Posterior vena cava (tissue), 2 donors: ENCODE results near the gene XPO6. TPM values are rescaled to one million over a fixed set of nuclear protein-coding genes. Genes with fewer than 3 reads are reported as not detected.
A peak's percentile ranks its signal among the peaks of the same experiment; 100 is the strongest.

ENCODE experiments used
- DNase-seq: peaks from one replicate; pipeline ENCODE4 v3.0.0-alpha.2; 2020; ENCODE audit warnings: low spot score
- intact Hi-C, 2 donors: fragments of 100-400 bp; cut with DNase I; formaldehyde crosslinking; loops; one replicate each; pipeline versions ENCODE4 v1.14.1 to v1.14.2; 2022 to 2023
- total RNA-seq, 2 donors: library from RNA; stranded (reverse); fragmentation: NEBNext Ultra II Directional; extraction: Animal tissue kit (Norgen Biotek cat#: 25700); gene quantifications; one replicate each; pipeline ENCODE4 v1.2.1, GENCODE V29; 2021
- donor health status: DM: yes; HTN: yes; CAD: no.
- donor health status: DM: yes; HTN: yes; CAD: no.

The XPO6 gene
- total RNA-seq, 2 donors from 2014 or later = 86.9 to 99.7 TPM

DNA sequence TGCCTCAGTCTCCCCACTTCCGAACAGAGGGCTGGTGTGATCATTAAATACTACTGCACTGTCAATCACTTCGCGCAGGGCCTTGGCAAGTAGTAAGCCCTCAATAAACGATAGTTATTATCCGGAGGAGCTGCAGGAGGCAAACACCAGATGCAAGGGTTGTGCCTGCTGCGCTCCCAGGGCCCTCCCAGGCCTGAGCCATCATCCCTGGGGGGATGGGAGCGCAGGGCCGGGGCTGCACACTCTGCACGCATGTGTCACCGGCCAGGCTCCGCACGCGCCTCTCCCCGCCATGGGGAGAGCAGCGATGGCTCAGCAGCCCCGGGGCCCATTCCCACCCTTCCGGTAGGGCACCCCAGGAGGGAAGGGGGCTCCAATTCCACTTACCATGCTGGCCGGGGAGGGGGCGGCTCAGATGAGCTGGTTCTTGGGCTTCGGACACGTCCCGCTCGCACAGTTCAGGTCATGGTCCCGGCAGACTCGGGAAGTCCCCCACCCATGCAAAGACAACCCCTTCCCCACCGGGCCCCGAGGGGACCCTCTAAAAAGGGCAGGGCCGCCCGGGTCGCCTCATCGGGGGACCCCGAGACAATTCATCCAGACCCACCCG, 681 bp downstream of the XPO6 start:
- intact Hi-C loops = no loop called here
- DNase-seq = peak; percentile 94

DNA sequence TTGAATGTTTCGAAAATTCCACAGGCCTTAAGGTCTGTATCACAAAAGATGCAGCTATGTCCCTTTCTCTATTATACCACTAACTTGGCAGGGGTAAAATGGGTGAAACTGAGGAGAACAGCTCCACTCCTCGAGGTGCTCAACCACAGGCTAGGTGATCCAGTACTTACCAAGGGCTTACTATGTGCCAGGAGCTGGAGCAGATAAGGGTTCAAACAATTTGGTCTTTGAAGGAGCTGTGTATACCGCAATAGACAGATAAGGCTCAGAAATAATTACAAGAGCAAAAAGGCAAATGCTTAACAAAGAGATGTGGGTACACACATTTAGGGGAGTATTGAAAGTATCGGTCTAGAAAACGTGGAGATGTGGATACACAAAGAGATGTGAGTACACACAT, 1.5 kb downstream of the XPO6 start:
- no peak for DNase-seq
- intact Hi-C loops = no loop called here

DNA sequence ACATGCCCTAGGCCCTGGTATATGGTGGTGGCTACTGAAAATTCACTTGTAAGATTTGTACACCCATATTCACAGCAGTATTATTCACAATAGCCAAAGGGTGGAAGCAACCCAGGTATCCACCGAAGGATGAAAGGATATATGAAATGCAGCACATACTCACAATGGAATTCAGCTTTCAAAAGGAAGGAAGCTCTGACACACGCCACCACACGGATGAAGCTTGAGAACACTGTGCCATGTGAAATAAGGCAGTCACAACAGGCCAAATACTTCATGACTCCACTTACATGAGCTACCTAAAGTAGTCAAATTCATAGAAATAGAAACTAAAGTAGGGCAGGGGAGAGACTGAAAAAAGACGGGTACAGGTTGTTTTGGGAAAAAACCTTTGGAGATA, 2.9 kb downstream of the XPO6 start:
- no peak for DNase-seq
- intact Hi-C loops = loop anchor here in 1 of 2 donors (10.0 kb wide), 1 partner anchor 74 kb away; no protein-coding TSS in a partner anchor

DNA sequence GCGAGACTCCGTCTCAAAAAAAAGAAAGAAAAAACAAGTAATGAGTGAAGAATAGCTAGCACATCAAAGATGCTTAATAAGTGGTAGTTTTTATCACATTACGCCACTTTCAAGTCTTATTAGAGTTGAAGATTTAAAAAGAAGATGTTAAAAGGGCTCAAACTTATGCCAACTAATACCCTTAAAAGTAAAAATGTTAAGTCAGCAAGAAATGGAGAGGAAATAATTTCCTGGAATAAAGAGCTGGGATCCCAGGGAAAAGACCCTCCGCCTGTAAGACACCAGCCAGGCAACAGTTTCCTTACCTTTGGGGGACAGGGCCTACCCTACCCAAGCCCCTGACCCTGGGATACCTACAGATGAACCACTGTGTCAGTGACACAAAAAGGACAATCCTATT, 3.6 kb downstream of the XPO6 start:
- DNase-seq = no peak
- intact Hi-C loops = loop anchor here in 1 of 2 donors (10.0 kb wide), 1 partner anchor 73 kb away; no protein-coding TSS in a partner anchor

DNA sequence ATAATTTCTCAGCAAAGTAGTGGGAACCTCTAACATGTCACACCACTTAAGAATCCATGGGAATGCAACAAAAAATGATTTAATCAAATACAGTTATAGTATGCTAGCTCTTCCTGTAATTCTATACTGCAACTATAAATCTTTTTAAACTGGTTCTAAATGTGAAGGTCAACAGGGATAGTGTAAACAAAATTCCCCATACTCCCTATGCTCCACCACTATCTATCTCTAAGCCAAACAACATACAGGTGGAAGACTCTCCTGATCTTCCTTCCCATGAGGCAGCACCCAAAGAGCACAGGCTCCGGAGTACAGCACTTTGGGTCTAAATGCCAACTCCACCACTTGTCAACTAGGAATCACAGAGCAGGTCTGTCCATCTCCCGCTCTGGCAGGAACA, 4.4 kb downstream of the XPO6 start:
- intact Hi-C loops = loop anchor here in 1 of 2 donors (10.0 kb wide), 1 partner anchor 73 kb away; no protein-coding TSS in a partner anchor
- DNase-seq = no peak

DNA sequence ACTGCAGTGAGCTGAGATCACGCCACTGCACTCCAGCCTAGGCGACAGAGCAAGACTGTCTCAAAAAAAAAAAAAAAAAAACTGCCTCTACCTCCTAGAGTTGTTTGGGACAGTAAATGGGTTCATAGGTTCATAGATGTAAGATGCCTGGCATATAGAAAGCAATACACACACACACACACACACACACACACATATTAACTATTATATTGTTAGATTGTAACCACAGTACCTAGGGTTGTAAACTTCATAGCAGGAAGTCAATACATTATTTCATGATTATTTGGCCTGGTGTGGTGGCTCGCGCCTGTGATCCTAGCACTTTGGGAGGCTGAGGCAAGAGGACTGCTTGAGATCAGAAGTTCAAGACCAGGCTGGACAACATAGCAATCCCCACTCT, 5.8 kb downstream of the XPO6 start:
- no peak for DNase-seq
- intact Hi-C loops = loop anchor here in 1 of 2 donors (10.0 kb wide), 1 partner anchor 71 kb away; no protein-coding TSS in a partner anchor

DNA sequence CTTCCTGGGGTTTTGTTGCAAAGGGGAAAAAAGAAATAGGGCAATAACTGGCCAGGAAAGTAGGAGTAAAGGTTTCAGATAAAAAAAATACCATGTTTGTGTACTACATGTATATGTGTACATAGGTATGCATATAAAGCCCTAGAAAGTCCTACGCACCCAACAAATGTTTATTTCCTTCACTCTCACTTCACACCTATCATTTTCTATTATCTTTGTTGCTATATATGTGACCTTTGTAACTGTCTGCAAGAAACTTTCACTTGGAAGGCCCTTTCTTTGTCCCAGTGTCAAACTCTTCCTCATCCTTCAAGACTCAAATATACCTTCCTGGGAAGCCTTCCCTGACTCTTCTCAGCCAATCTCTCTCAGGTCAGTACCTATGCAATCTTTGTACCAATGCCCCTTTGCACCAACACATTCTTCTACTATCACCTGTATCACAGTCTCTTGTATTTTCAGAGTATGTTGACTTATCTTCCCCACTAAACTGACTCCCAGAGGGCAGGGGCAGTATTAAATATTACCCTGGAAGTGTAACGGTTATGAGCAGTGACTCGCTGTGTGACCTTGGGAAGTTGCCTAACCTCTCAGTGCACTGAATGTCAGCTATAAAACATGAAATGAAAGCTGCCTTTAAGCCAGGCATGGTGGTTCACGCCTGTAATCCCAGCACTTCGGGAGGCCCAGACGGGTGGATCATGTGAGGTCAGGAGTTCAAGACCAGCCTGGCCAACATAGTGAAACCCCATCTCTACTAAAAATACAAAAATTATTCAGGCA, 6.5 kb downstream of the XPO6 start:
- intact Hi-C loops = loop anchor here in 1 of 2 donors (10.0 kb wide), 1 partner anchor 71 kb away; no protein-coding TSS in a partner anchor
- no peak for DNase-seq

DNA sequence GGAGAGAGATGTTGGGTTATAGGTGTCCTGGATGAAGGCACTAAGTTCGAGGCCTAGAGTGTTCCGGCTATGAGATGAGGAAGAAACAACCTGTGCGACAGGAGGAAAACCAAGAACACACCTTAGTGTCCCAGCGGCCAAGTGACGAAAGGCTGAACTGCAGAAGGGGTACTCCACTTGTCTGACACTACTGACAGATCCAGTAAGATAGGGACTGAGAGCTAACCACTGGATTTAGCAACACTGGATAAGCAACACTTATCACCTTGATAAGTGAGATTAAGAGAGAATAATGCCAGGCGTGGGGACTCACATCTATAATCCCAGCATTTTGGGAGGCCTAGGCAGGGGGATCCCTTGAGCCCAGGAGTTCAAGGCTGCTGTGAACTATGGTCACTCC, 7.1 kb downstream of the XPO6 start:
- DNase-seq = no peak
- intact Hi-C loops = loop anchor here in 1 of 2 donors (10.0 kb wide), 1 partner anchor 70 kb away; no protein-coding TSS in a partner anchor

DNA sequence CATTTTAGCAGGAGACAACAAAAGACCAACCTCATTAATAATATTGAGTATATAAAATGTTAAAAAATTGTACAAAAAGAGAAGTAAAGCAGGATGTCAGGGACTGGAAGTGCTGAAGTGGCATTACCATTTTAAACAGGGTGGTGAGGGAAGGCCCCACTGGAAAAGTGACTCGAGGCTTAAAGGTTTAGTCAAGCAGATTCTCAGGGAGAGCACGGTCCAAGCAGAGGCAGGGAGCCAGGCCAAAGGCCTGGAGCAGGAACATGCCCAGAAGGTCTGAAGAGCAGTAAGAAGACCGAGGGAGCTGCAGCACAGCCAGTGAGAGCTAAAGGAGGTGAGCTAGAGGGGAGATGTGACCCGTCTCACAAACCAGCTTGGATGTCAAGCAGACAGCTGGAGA, 7.6 kb downstream of the XPO6 start:
- intact Hi-C loops = loop anchor here in 1 of 2 donors (10.0 kb wide), 1 partner anchor 69 kb away; no protein-coding TSS in a partner anchor

DNA sequence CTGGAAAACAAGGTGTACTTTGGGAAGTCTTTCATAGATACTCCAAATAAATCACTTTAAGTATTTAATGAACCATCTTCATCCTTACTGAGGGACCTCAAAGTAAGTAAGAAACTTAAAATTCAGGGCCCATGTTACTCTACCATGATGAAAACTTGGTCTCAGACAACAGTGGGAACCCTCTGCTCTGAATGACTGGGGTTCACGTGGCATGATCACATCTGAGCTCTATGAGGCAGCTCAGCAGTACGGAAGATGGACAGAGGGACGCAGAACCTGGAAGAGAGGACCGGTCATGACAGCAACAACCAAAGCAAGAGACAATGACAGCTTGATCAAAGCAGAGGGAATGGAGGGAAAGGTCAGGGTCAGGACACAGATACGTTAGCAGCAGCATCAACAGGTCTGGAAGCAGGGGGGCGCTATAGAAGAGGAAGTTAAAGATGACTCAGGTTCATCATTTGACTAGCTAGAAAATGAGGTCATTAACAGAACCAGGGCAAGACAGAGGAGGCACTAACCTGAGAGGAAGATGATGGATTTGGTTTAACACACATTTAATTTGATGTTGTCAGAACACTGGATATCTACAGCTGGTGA, 9.5 kb downstream of the XPO6 start:
- intact Hi-C loops = loop anchor here in 1 of 2 donors (10.0 kb wide), 1 partner anchor 67 kb away; no protein-coding TSS in a partner anchor
- no peak for DNase-seq

More for the DNA sequence above, 7.6 kb downstream of the XPO6 start:
- DNase-seq = no peak

DNA sequence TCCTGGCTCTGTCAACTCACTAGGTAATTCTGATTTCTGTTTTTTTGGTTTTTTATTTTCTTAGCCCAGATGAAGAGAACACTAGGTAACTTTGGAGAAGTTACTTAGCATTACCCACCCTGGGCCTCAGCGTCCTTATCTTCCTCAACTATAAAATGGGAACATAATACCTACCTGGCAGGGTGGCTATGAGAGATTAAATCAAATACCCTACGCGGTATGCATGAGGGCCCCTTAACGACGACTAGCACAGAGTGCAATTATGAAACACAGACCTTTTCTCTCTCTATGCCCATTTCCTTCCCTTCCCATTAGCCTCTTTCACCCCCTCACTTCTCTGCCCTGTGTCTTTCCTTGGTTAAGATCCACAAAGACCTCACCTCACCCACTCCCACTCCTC, 11.1 kb downstream of the XPO6 start:
- intact Hi-C loops = loop anchor here in 1 of 2 donors (10.0 kb wide), 1 partner anchor 66 kb away; no protein-coding TSS in a partner anchor
- DNase-seq = no peak

DNA sequence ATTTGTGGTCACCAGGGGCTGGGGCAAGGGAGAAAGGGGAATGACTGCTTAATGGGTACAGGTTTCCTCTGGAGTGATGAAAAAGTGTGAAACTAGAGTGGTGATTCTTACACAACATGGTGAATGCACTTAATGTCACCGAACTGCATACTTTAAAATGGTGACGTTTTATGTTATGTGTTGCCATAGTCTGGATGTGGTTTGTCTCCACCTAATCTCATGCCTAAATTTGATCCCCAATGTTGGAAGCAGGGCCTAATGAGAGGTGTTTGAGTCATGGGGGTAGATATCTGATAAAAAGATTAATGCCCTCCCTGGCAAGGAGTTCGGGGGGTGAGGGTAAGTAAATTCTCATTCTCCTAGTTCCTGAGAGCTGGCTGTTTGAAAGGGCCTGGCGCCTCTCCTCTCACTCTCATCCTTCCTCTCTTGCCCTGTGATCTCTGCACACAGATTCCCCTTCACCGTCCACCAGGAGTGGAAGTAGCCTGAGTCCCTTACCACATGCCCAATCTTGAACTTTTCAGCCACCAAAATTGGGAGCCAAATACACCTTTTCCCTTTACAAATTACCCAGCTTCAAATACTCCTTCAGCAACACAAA, 15.3 kb downstream of the XPO6 start:
- no peak for DNase-seq
- intact Hi-C loops = no loop called here

DNA sequence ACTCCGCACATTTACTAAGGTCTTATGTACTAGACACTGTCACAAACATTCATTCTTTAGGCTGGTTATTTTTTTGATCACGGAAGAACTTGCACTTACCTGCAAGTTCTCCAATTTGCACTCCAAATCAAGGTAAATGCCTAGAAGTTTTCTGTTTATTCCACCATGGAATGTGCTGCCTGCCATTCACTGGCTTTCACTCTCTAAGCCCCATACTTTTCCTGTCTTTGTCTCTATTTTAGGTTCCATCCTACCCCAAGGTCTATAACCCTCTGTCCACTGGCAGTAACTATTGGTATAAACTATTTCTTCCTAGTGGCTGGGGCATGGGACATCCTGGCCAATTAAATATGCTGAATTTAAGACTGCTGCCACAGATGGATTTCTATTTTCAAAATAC, 15.9 kb downstream of the XPO6 start:
- no peak for DNase-seq
- intact Hi-C loops = no loop called here

DNA sequence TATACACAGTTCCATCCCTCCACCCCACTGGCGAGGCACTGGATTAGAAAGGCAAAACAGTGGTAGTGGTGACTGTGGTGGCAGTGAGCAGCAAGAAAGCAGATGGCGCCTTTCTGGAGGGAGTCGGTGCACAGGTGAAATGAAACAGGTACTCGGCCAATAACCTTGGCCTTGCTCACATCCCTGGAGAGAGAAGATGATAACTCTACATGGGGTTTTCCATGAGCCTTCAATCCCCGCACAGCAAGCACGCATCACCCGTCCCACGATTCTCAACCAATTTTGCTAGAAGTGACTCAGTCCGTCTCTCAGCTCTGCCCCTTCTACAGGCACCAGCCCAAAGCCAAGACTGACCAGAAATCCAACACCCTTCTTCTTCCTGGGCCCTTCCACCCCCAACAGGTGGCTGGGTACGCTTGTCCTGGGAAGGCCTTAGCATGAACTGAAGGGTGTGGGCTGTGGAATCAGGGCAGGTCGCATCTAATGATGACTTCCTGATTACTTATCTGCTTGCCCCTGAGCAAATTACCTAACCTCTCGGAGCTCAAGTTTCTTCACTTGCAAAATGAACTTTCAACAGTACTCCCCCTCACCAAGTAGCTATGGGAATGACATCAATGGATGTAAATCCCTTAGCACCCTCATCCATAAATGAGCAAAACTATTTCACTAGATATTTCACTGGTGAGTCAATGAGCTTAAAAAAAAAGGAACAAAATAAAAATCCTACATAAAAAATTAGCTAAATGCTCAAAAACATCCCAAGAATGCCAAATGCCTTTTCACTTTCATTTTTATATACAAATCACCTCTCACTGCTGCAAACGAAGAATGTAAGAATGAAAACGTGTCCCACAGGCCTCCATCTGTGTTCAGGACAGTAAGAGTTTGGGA, 18.0 kb downstream of the XPO6 start:
- intact Hi-C loops = no loop called here
- DNase-seq = no peak

DNA sequence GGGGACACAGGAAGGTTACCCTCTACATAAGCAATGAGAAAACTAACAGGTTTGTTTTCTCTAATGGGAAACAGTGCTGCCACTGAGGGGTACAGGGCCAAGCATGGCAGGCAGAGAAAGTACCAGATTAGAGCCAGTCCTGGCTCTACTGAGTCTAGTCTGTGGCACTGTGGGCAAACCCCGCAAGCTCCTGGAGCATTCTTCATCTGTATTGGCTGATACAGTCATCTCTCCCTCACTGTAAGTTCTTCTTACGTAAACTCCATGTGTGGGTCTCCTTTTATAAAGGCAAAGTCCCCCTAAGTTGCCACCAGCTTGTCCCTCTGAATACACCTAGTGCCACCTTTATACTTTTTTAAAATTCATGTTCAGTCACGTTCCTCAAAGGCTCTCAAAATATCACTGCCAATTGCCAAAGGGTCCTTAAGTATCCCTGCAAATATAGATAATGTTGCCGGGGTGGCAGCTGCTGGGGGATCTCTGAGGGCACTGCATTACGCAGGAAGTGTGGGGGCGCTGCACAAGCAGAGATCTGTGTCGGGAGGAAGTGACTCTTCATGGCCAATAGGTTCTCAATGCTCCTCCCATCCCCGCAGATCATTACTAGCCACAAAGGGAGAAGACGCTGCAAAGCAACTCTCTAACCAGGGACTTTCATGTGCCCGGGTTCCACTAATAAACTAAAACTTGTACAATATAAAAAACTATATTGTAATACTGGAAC, 18.8 kb downstream of the XPO6 start:
- DNase-seq = no peak
- intact Hi-C loops = no loop called here

DNA sequence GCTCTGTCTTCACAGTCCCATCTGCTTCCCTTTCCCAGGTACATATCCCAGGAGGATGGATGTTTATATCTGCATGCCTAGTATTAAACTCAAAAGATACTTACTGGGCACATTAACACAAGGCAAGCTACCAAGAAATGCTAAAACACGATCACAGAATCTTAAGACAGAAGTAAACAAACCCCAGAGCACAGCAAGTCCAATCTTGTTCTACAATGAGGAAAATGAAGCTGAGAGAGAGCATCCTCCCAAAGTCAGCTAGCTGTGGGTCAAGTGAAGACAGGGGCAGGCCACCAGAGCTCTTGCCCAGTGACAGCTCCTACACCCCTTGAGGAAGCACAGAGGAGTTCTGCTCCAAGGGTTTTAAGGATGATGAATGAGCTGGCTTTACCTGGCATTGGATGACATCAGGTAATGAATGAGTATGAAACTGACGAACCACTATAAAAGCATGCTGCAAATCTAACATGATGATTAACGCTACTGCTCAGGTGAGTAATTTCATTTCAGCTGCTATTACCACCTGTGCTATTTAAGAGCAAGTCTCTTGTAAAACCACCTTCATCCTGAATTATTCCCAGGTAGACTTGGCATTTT, 20.3 kb downstream of the XPO6 start:
- intact Hi-C loops = no loop called here
- DNase-seq = no peak

DNA sequence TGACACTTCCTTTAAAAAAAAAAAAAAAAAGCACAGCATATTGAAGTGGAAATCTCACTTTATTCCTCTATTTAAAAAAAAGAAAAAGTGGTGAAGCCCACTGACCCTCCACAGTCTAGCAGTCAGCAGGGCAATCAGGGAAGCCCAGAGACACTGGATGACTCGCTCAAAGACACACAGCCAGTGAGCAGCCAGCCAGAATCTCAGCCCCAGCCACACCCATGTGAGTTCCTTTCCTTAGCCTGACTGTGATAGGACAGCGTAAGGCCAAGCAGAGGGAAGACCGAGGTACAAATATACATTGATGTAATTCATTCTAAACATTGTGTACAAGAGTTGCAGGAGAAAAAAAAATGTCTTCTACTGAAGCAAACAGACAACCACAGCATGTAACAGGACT, 22.5 kb downstream of the XPO6 start:
- intact Hi-C loops = no loop called here
- DNase-seq = no peak
